EL (cell line): ENCODE measurements around the gene EDARADD.
A peak's percentile ranks its signal among the peaks of the same experiment; 100 is the strongest.
"Not testable (repeated sequence)": the region's sequence is repeated elsewhere in the genome, so short reads cannot be mapped to it uniquely, and the experiment has no call there.

Experiments used
- DNase-seq: peaks from one replicate; pipeline ENCODE4 v3.0.0-alpha.2; 2016

EDARADD gene

DNA sequence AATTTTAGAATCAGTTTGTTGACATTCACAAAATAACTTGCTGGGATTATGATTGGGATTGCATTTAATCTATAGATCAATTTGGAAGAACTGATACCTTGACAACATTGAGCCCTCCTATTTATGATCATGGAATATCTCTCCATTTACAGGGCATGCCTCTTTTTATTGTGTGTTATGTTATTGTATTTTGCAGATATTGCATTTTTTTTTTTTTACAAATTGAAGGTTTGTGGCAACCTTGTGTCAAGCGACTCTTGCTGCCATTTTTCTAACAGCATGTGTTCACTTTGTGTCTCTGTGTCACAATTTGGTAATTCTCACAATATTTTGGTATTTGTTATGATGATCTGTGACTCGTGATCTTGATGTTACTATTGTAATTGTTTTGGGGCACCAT lies 46.3 kb downstream of the EDARADD start:
- DNase-seq = no peak

- DNase-seq = no peak
Observed at GRCh38 chr1:236450779-236451178, 56.7 kb downstream of the EDARADD start.

DNA sequence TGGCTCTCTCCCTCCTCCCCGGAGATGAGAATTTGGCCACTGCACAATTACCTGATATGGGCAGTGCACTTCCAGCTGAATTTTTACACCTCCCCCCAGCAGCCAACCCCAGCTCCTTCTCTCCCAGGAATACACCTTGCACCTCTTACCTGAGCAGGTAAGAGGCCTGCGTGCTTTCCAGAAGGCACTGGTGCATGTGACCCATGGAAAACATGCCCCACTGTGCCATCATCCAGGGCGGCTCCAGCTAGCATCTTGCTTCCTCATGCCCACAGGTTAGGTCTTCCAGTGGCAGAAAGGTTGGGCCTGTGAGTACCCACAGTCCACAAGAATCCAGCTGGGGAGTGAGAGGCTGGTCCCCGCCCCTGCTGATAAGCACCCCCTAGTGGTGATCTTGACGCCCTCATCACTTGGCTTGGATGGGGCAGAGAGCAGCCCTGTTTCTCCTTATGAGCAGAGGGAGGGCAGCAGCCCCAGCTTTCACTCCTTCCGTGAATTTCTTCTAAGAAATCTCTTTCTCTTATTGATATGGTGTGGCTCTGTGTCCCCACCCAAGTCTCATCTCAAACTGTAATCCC lies 57.8 kb downstream of the EDARADD start:
- DNase-seq = peak; percentile 27

GRCh38 chr1:236455243-236455642 lies 61.2 kb downstream of the EDARADD start:
- DNase-seq = no peak

- DNase-seq = no peak
Observed at GRCh38 chr1:236457775-236458174, 63.7 kb downstream of the EDARADD start.

- no peak for DNase-seq
Observed at GRCh38 chr1:236458996-236459395, 64.9 kb downstream of the EDARADD start.

DNA sequence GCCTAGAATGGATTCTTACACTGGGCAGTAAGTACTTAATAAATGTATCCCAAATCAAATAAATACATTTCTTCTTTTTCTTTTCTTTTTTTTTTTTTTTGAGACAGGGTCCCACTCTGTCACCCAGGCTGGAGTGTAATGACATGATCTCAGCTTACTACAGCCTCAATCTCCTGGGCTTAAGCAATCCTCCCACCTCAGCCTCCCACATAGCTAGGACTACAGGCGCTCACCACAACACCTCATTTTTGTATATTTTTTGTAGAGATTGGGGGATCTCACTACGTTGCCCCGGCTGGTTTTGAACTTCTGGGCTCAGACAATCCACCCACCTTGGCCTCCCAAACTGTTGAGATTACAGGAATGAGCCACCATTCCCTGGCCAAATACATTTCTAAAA lies 66.0 kb downstream of the EDARADD start:
- DNase-seq = no peak

DNA sequence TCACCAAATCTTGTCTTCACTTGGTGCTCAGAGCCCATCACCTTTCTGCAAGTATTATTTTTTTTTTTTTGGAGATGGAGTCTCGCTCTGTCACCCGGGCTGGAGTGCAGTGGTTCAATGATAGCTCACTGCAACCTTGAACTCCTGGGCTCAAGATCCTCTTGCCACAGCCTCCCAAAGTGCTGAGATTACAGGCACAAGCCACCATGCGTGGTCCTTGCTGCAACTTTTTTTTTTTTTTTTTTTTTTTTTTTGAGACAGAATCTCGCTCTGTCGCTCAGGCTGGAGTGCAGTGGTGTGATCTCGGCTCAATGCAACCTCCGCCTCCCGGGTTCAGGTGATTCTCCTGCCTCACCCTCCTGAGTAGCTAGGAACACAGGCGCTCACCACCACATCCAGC lies 70.1 kb downstream of the EDARADD start:
- not testable (repeated sequence) for DNase-seq

DNA sequence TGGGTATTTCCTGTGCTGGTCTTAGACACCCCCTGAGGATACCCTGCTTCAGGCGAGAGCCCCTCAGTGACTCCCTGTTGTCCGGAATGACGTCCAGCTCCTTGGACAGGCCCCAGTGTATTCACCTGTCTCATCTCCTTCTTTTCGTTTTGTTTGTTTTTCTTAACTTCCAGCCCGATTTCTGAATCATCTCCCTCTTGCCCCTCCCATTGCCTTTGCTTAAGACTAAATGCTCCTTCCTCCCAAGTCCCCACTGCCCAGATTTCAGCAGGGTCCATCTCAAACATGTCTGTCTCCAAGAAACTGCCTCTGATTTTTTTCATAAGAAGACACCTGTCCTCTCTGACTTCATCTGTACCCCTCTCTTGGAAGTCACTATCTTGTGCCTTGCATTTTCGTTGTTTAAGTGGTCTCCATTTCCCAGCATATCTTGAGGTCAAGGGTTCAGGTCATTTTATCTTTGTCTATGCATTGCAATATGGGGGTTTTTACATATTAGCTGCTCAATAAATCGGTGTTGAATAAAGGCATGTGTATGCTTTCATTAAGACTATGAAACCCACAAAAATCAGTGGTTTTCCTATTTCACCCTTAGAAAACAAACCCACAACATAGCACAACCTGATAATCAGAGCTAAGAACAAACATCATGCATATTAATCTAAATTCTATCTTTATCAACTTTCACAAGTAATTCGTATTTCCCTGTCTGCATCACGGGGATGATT lies 71.3 kb downstream of the EDARADD start:
- DNase-seq = no peak

- DNase-seq = no peak
Observed at GRCh38 chr1:236465959-236466303, 71.8 kb downstream of the EDARADD start.

GRCh38 chr1:236467327-236467641 lies 73.2 kb downstream of the EDARADD start:
- DNase-seq = no peak

GRCh38 chr1:236468625-236469024 lies 74.5 kb downstream of the EDARADD start:
- no peak for DNase-seq

DNA sequence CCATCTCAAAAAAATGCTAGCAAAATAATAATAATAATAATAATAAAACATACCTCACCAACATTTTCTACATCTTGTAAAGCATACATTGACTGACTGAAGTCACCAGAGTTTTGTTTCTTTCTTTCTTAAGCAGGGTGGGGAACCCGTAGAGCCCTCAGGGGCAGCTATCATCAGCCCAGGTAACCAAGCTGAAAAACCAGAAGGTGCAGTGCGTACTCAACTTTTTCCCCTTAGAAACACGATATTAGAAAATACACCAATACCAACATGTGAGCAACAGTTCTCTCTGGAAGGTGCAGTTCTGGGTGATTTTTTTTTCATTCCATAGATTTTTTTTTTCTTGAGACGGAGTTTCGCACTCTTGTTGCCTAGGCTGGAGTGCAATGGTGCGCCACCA lies 75.4 kb downstream of the EDARADD start:
- no peak for DNase-seq

DNA sequence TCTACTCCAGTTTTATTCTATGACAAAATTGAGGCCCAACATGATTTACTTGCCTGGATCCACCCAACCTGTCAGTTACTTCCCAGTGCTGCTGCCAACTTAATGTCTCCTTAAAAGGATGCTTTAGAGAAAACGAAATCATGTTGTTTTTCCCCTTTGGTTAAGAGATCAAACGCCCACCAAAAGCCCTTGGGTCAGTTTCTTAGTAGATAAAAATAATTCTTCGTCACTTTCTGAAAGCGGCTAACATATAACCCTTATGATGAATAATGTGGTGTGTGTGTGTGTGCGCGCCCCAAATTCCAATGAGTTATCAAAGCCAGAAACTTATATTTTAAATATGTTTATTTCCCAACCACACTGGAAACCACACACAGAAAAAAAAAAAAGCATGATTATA lies 77.0 kb downstream of the EDARADD start:
- no peak for DNase-seq

- no peak for DNase-seq
Observed at GRCh38 chr1:236471653-236472052, 77.6 kb downstream of the EDARADD start.

GRCh38 chr1:236472850-236473788 lies 79.0 kb downstream of the EDARADD start:
- DNase-seq = no peak

- no peak for DNase-seq
Observed at GRCh38 chr1:236476019-236476418, 81.9 kb downstream of the EDARADD start.

DNA sequence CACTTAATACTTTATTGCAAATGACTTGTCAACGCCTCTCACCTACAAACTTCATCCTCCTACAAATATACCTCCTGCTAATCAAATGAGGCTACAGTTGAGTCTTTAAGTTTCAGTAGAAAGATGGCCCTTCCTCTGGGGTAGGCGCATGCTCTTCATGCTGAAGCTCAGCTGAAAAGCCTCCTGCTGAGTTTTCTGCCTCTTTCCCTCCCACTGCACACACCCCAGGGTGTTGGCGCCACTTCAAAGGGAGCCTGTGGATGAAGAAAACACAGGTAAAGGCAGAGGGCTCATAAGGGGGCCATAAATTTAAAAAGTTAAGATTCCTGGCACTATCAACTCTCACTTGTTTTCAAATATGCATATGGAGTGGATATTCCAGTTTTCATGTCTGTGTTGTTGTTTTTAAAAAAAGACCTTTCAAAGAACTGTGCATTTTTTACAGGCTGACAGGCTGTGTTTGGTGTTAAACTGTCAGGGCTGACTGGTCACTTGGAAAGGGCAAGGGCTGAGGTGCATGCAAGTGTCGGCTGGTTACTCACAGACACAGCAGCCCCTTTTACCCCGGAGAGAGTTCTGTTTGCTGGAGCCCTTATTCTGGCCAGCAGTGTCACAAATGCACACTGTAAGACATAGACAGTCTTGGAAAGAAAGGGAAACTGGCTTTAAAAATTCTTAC lies 86.8 kb downstream of the EDARADD start:
- no peak for DNase-seq

DNA sequence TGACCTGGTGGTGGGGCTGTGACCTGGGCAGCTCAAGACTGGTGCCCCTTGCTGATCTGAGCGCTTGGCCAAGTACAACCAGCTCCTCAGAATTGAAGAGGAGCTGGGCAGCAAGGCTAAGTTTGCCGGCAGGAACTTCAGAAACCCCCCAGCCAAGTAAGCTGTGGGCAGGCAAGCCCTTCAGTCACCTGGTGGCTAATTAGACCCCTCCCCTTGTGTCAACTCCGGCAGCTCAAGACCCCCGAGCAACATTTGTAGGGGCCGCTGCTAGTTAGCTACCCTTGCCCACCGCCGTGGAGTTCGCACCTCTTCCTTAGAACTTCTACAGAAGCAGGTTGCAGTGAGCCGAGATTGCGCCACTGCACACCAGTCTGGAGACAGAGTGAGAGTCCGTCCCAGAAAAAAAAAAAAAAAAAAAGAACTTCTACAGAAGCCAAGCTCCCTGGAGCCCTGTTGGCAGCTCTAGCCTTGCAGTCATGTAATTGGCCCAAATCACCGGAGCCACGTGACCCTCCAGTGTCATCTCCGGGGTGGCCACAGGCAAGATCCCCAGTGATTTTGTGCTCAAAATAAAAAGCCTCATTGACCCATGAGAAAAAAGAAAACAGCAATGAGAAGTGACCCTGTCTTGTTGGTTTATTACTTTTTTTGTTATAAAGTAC lies 90.4 kb downstream of the EDARADD start:
- no peak for DNase-seq

- no peak for DNase-seq
Observed at GRCh38 chr1:236486356-236487002, 92.4 kb downstream of the EDARADD start.

DNA sequence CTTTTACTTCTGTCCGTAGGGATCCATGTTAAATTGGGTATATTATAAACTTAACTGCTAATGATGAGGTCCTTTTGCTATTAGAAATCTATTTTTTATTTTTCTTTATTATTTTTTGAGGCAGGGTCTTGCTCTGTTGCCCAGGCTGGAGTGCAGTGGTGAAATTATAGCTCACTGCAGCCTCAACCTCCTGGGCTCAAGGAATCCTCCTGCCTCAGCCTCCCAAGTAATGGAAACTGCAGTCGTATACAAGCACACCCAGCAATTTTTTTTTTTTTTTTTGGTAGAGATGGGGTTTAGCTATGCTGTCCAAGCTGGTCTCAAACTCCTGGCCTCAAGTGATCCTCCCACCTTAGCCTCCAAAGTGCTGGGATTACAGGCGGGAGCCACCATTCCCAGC lies 95.1 kb downstream of the EDARADD start:
- not testable (repeated sequence) for DNase-seq

- peak; percentile 53 for DNase-seq
Observed at GRCh38 chr1:236489710-236490377, 95.8 kb downstream of the EDARADD start.
